ENCODE results near the gene GNG8.

DNA sequence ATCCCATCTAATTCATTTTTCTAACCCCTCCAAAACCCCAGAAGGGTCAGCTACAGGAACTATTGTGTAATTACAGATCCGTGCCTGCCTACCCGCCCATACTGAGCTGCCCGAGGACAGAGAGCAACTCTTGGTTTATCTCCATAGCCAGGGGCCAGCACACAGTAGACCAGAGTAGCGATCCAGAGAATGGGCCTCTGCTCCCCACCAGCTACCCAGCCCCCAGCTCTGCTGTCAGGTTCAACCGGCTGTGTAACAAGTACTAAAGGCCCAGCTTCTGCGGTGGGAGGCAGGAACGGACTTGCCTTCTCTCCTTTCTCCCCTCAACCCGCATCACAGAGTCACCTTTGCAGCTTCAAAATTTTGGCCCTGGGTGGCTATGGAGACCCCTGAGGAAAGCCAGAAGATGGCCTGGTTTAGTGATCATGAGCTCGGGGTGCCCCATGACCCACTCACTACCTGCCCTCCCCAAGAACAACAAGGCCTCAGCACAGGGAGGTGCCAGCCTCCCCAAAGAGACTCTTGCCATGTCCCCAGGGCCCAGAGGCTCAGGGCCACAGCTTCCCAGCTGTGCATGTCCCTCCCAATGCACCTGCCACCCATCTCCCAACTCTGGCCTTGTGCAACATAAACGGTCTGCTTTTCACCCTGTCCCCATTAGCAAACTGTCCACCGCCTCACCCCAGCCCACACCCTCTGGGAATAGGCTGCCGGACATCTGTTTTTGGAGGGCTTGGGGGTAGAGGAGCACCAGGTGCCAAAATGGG is 29.1 kb downstream of the GNG8 start:
- TF ChIP-seq, protein P1, sequence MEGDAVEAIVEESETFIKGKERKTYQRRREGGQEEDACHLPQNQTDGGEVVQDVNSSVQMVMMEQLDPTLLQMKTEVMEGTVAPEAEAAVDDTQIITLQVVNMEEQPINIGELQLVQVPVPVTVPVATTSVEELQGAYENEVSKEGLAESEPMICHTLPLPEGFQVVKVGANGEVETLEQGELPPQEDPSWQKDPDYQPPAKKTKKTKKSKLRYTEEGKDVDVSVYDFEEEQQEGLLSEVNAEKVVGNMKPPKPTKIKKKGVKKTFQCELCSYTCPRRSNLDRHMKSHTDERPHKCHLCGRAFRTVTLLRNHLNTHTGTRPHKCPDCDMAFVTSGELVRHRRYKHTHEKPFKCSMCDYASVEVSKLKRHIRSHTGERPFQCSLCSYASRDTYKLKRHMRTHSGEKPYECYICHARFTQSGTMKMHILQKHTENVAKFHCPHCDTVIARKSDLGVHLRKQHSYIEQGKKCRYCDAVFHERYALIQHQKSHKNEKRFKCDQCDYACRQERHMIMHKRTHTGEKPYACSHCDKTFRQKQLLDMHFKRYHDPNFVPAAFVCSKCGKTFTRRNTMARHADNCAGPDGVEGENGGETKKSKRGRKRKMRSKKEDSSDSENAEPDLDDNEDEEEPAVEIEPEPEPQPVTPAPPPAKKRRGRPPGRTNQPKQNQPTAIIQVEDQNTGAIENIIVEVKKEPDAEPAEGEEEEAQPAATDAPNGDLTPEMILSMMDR (IDR thresholded peaks at IDR 0.05) = no peak
- TF ChIP-seq POLR2A (IDR thresholded peaks at IDR 0.05) = no peak
- no peak for TF ChIP-seq POLR2AphosphoS5 (IDR thresholded peaks at IDR 0.05)
- TF ChIP-seq EP300 (IDR thresholded peaks at IDR 0.05) = no peak
